ENCODE measurements around the gene SALL1.

SALL1 gene

GRCh38 chr16:51155820-51156806, 5.0 kb upstream of the SALL1 start:
- no peak for DNase-seq

DNA sequence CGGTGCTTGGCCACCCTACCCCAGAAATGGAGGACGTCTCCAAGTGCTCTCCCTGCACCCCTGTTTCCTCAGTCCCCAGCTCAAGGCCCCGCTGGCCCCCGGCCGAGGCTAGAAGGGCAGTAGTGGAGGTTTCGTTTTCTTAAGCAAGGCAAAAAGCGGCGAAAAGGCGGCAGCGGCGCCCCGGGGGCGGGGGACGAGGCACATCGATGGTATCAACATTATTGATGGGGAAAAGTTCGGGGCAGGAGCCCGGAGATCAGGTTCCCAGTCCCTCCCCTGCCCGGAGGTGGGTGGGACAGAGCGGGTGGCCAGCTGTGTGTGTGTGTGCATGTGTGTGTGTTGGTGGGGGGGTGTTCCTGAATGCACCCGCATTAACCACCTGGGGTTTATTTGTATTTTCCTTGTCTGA, 4.1 kb upstream of the SALL1 start:
- no peak for DNase-seq

- no peak for DNase-seq
These were observed 3.5 kb upstream of the SALL1 start for GRCh38 chr16:51154271-51155171.

GRCh38 chr16:51153577-51154031, 2.5 kb upstream of the SALL1 start:
- no peak for DNase-seq

GRCh38 chr16:51152691-51153576, 1.9 kb upstream of the SALL1 start:
- no peak for DNase-seq

GRCh38 chr16:51151961-51152663, 1.0 kb upstream of the SALL1 start:
- DNase-seq, result peak; percentile 70

GRCh38 chr16:51151435-51151960, 428 bp upstream of the SALL1 start:
- DNase-seq, result peak; percentile 79

DNA sequence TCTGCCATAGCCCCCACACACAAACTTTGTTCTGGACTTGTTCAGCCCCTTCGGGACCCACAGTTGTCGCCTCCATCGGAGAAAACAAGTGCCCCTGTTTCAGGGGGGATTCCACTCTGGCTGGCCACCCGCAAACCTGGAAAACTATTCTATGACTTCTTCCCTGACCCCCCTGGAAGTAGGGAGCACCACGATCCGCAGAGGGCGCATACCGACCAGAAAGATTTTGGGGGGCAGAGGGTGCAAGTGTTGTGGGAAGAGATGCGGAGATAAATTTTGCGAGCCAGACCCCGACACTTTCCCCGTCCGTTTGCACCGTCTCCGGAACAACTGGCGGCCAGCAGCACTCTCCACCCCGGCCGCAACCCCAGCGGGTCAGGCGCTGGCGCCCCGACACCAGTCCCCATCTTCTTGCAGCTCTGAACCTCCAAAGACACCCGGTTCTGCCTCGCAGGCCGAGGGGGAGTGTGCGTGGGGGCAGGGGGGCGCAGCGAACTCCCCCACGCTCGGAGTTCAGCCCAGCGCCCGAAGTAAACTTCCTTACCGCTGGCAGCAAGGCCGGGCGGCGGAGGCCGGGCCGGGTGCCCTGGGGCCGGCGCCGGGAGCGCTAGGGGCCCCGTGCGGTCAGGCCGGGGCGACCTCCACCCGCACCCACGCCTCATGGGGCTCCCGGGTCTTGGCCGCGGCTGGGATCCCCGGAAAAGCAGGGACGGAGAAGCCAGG, 744 bp downstream of the SALL1 start:
- no peak for DNase-seq

GRCh38 chr16:51149721-51150164, 1.3 kb downstream of the SALL1 start:
- no peak for DNase-seq

DNA sequence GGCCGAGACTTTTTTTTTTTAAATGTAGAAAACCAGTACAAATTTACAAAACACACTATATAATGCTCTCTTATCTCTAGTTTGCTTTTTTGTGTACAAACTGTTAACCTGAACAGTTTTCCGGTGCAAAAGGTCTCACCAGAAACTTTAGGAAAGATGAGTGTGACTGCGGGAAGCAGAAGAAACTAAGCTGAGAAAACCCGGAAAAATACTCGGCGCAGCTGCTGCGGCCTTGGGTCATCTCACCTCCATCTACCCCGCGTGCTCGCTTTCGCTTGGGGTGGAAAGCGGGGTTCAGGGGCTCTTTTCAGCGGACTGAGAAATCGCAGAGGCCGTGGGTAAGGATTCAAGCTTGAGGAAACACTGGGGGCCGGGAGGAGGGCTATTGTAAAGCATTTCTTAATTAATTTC, 1.8 kb downstream of the SALL1 start:
- DNase-seq, result no peak

- DNase-seq, result no peak
These were observed 2.3 kb downstream of the SALL1 start for GRCh38 chr16:51148678-51149228.

- no peak for DNase-seq
These were observed 3.0 kb downstream of the SALL1 start for GRCh38 chr16:51147776-51148677.

GRCh38 chr16:51146256-51146924, 4.7 kb downstream of the SALL1 start:
- no peak for DNase-seq

GRCh38 chr16:51144203-51144602, 6.9 kb downstream of the SALL1 start:
- peak; percentile 5 for DNase-seq

DNA sequence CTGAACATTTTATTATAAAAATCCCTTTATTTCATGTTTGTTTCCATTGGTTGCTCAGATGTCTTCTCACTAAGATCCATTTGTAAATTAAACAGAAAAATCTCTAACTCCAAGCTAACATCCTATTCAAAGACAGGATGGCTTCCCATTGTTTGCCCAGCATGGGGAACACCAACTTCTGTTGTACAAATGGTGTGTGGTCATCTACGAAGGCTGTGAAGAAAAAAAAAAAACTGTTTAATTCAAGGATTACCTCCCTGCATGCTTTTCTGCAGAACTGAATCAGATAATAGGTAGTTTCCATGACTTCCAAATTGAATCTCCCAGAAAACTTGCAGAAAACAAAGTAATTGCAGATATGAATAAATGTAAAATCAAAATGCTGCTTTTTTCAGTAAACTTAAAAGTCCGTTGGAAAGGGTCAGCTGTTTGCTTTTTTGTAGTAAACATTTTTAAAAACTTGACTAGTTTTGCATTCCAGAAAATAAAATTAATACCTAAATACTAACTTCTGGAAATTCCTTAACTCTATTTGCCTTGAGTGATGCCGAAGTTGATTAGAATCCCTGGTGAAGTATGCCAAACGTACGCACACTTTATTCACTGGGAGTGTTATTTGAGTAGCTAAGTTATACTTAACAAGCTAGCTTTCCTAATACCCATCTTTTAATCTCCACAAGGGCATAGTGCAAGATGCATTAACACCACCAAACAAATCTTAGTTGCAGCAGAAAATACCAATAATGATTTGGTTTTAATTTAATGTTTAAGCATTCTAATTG, 7.7 kb downstream of the SALL1 start:
- DNase-seq, result no peak

DNA sequence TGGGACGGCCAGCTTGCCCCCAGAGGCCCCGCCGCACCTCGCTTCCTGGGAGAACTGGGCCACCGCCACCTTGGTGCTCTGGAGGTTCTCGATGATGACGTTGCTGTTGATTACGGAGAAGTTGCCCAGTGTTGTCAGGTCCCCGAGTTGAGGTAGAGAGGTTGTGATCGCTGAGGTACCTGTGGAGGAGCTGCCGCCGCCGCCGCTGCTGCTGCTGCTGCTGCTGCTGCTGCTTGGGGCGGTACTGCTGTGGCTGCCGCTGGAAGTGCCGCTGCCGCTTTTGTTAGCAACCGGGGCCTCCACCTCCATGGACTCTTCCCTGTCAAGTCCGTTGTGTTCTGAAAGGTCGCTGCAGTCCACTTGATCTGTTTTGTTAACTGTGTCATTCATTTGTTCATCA, 9.5 kb downstream of the SALL1 start:
- no peak for DNase-seq

DNA sequence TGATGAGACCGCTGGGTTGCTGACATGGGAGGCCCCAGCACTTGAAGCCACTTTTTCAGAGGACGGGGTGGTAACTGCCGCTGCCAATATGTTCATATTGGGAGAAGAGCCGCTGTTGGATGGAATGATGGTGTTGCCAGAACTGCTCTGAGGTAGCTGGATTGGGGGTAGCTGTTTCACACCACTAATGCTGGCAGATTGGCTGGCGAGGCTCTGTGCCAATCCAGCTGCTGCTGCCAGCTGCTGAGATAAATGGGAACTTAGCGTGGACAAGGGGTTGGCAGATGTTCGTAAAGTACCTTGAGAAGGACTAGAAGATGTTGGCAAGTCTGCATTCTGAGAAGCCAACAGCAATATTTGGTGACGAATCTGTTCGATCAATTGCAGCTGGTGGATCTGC, 10.0 kb downstream of the SALL1 start:
- no peak for DNase-seq

GRCh38 chr16:51140112-51140511, 11.0 kb downstream of the SALL1 start:
- no peak for DNase-seq
